HAP-1 (cell line): ENCODE results near the gene TMEM213.

Experiments
- DNase-seq, 2 experiments: peaks; one replicate each; pipeline ENCODE4 v3.0.0-alpha.2; 2016 to 2020; ENCODE audit warnings: low spot score in 2 of 2
- H3K27me3 ChIP-seq: fragments of 250-450 bp; sonication (Bioruptor Pico); 2 replicates; pipeline ENCODE4 v1.5.1; 2020; ENCODE audit warnings: low read depth, mild to moderate bottlenecking, moderate library complexity
- H3K36me3 ChIP-seq: fragments of 250-450 bp; sonication (Bioruptor Pico); replicated peaks from 2 replicates; pipeline ENCODE4 v1.5.1; 2020; ENCODE audit warnings: mild to moderate bottlenecking
- H3K4me1 ChIP-seq: fragments of 250-450 bp; sonication (Bioruptor Pico); 2 replicates; pipeline ENCODE4 v1.5.1; 2020; ENCODE audit warnings: mild to moderate bottlenecking
- H3K4me3 ChIP-seq: fragments of 250-450 bp; sonication (Bioruptor Pico); 2 replicates; pipeline ENCODE4 v1.5.1; 2020; ENCODE audit warnings: mild to moderate bottlenecking, moderate library complexity
- H3K9me3 ChIP-seq: fragments of 250-450 bp; sonication (Bioruptor Pico); 2 replicates; pipeline ENCODE4 v1.5.1; 2020; ENCODE audit warnings: mild to moderate bottlenecking, moderate library complexity
- in situ Hi-C: fragments of 300-500 bp; cut with MboI; formaldehyde crosslinking; loops from 3 replicates; pipeline ENCODE4 v1.14.3; 2020; ENCODE audit warnings: low sequenced_read_pairs, inconsistent platforms, mixed read lengths

Gene TMEM213

GRCh38 chr7:138865843-138866242 lies 68.0 kb downstream of the TMEM213 start:
- Histone ChIP-seq H3K36me3 (peaks cover 6% of the 10 kb centered on the region), H3K9me3 (no peaks in the 10 kb centered on the region), H3K4me1 (no peaks in the 10 kb centered on the region), H3K4me3 (no peak overlapping the region), H3K27me3 (no peaks in the 10 kb centered on the region)
- no peak for DNase-seq
- in situ Hi-C loops: no loop called here

GRCh38 chr7:138866353-138866752 lies 68.6 kb downstream of the TMEM213 start:
- H3K36me3 ChIP-seq: peaks cover 6% of the 10 kb centered on the region
- H3K27me3 ChIP-seq: no peaks in the 10 kb centered on the region
- no peak for DNase-seq
- in situ Hi-C loops: no loop called here
- H3K9me3 ChIP-seq: no peaks in the 10 kb centered on the region
- no peak overlapping the region for H3K4me3 ChIP-seq
- H3K4me1 ChIP-seq: no peaks in the 10 kb centered on the region

GRCh38 chr7:138867744-138868143 lies 70.0 kb downstream of the TMEM213 start:
- Histone ChIP-seq H3K36me3 (peaks cover 6% of the 10 kb centered on the region), H3K9me3 (no peaks in the 10 kb centered on the region), H3K4me1 (no peaks in the 10 kb centered on the region), H3K27me3 (no peaks in the 10 kb centered on the region), H3K4me3 (no peak overlapping the region)
- in situ Hi-C loops: no loop called here
- no peak for DNase-seq

GRCh38 chr7:138868711-138869110 lies 70.9 kb downstream of the TMEM213 start:
- Histone ChIP-seq H3K4me3 (no peak overlapping the region), H3K4me1 (no peaks in the 10 kb centered on the region), H3K27me3 (no peaks in the 10 kb centered on the region), H3K36me3 (peaks cover 6% of the 10 kb centered on the region), H3K9me3 (no peaks in the 10 kb centered on the region)
- no peak for DNase-seq
- in situ Hi-C loops: no loop called here

- no peaks in the 10 kb centered on the region for H3K4me1 ChIP-seq
- H3K4me3 ChIP-seq: no peak overlapping the region
- H3K27me3 ChIP-seq: no peaks in the 10 kb centered on the region
- peaks cover 6% of the 10 kb centered on the region for H3K36me3 ChIP-seq
- no peak for DNase-seq
- in situ Hi-C loops: no loop called here
- H3K9me3 ChIP-seq: no peaks in the 10 kb centered on the region
Measured at GRCh38 chr7:138869353-138869752, 71.6 kb downstream of the TMEM213 start.

GRCh38 chr7:138871065-138871813 lies 73.4 kb downstream of the TMEM213 start:
- peaks cover 6% of the 10 kb centered on the region for H3K36me3 ChIP-seq
- no peak for DNase-seq
- in situ Hi-C loops: no loop called here
- no peaks in the 10 kb centered on the region for H3K27me3 ChIP-seq
- no peaks in the 10 kb centered on the region for H3K4me1 ChIP-seq
- no peaks in the 10 kb centered on the region for H3K9me3 ChIP-seq
- no peak overlapping the region for H3K4me3 ChIP-seq

- no peaks in the 10 kb centered on the region for H3K27me3 ChIP-seq
- no peak for DNase-seq
- H3K9me3 ChIP-seq: no peaks in the 10 kb centered on the region
- peaks cover 6% of the 10 kb centered on the region; the same call in 1 of the 2 replicates for H3K36me3 ChIP-seq
- in situ Hi-C loops: no loop called here
- H3K4me1 ChIP-seq: no peaks in the 10 kb centered on the region
- no peak overlapping the region for H3K4me3 ChIP-seq
Measured at GRCh38 chr7:138871814-138872090, 74.0 kb downstream of the TMEM213 start.

- Histone ChIP-seq H3K27me3 (no peaks in the 10 kb centered on the region), H3K9me3 (no peaks in the 10 kb centered on the region), H3K4me3 (no peak overlapping the region), H3K4me1 (no peaks in the 10 kb centered on the region), H3K36me3 (peaks cover 6% of the 10 kb centered on the region; the same call in 1 of the 2 replicates)
- DNase-seq: no peak
- in situ Hi-C loops: no loop called here
Measured at GRCh38 chr7:138872576-138872975, 74.8 kb downstream of the TMEM213 start.

GRCh38 chr7:138873220-138873892 lies 75.6 kb downstream of the TMEM213 start:
- DNase-seq: no peak
- peaks cover 6% of the 10 kb centered on the region; the same call in 1 of the 2 replicates for H3K36me3 ChIP-seq
- in situ Hi-C loops: no loop called here
- no peaks in the 10 kb centered on the region for H3K4me1 ChIP-seq
- no peaks in the 10 kb centered on the region for H3K9me3 ChIP-seq
- H3K4me3 ChIP-seq: no peak overlapping the region
- no peaks in the 10 kb centered on the region for H3K27me3 ChIP-seq

GRCh38 chr7:138875794-138876193 lies 78.0 kb downstream of the TMEM213 start:
- no peaks in the 10 kb centered on the region for H3K4me1 ChIP-seq

GRCh38 chr7:138876326-138876725 lies 78.5 kb downstream of the TMEM213 start:
- in situ Hi-C loops: no loop called here
- DNase-seq: no peak

More at GRCh38 chr7:138875794-138876193, 78.0 kb downstream of the TMEM213 start:
- H3K4me3 ChIP-seq: no peak overlapping the region
- DNase-seq: no peak
- H3K36me3 ChIP-seq: no peaks in the 10 kb centered on the region
- in situ Hi-C loops: no loop called here
- no peaks in the 10 kb centered on the region for H3K27me3 ChIP-seq
- no peaks in the 10 kb centered on the region for H3K9me3 ChIP-seq

GRCh38 chr7:138878051-138878450 lies 80.3 kb downstream of the TMEM213 start:
- Histone ChIP-seq H3K4me3 (no peak overlapping the region), H3K27me3 (no peaks in the 10 kb centered on the region), H3K4me1 (no peaks in the 10 kb centered on the region), H3K9me3 (no peaks in the 10 kb centered on the region), H3K36me3 (no peaks in the 10 kb centered on the region)
- in situ Hi-C loops: no loop called here
- DNase-seq: no peak

More at GRCh38 chr7:138876326-138876725, 78.5 kb downstream of the TMEM213 start:
- Histone ChIP-seq H3K9me3 (no peaks in the 10 kb centered on the region), H3K4me3 (no peak overlapping the region), H3K36me3 (no peaks in the 10 kb centered on the region), H3K27me3 (no peaks in the 10 kb centered on the region), H3K4me1 (no peaks in the 10 kb centered on the region)

GRCh38 chr7:138878856-138879255 lies 81.1 kb downstream of the TMEM213 start:
- no peaks in the 10 kb centered on the region for H3K36me3 ChIP-seq
- no peaks in the 10 kb centered on the region for H3K27me3 ChIP-seq
- no peaks in the 10 kb centered on the region for H3K9me3 ChIP-seq
- H3K4me3 ChIP-seq: no peak overlapping the region
- no peak for DNase-seq
- no peaks in the 10 kb centered on the region for H3K4me1 ChIP-seq
- in situ Hi-C loops: no loop called here

GRCh38 chr7:138879356-138879755 lies 81.6 kb downstream of the TMEM213 start:
- H3K4me3 ChIP-seq: no peak overlapping the region
- H3K9me3 ChIP-seq: no peaks in the 10 kb centered on the region
- DNase-seq: no peak
- in situ Hi-C loops: no loop called here
- H3K27me3 ChIP-seq: no peaks in the 10 kb centered on the region
- no peaks in the 10 kb centered on the region for H3K4me1 ChIP-seq
- no peaks in the 10 kb centered on the region for H3K36me3 ChIP-seq
